GM13977 (cell line): ENCODE results near the gene SEMA3D.

Experiments used
- DNase-seq: peaks from one replicate; pipeline ENCODE4 v3.0.0; 2012; ENCODE audit warnings: low spot score
- CTCF ChIP-seq: IDR thresholded peaks from 2 replicates; pipeline ENCODE4 v1.5.1; 2012; ENCODE audit warnings: mild to moderate bottlenecking, control low read depth; ENCODE audit not compliant: insufficient read depth; ENCODE audit errors: extremely low read depth, missing control alignments
- in situ Hi-C: fragments of 300-500 bp; cut with MboI; formaldehyde crosslinking; loops from one replicate; pipeline ENCODE4 v1.12.0; 2022; ENCODE audit warnings: low sequenced_read_pairs, low pct_unique_long_range_greater_than_20kb, mixed read lengths, inconsistent platforms; ENCODE audit not compliant: unreplicated experiment

SEMA3D gene

GRCh38 chr7:85030893-85031292, 156.0 kb downstream of the SEMA3D start:
- DNase-seq = no peak
- in situ Hi-C loops = loop anchor here (25.0 kb wide), 2 partner anchors 531 to 706 kb away; no protein-coding TSS in a partner anchor
- peak; percentile 33 for TF ChIP-seq CTCF

GRCh38 chr7:85025312-85025756, 161.5 kb downstream of the SEMA3D start:
- DNase-seq = no peak
- no peak for TF ChIP-seq CTCF
- in situ Hi-C loops = loop anchor here (10.0 to 25.0 kb wide), 3 partner anchors 537 to 1051 kb away; no protein-coding TSS in a partner anchor

DNA sequence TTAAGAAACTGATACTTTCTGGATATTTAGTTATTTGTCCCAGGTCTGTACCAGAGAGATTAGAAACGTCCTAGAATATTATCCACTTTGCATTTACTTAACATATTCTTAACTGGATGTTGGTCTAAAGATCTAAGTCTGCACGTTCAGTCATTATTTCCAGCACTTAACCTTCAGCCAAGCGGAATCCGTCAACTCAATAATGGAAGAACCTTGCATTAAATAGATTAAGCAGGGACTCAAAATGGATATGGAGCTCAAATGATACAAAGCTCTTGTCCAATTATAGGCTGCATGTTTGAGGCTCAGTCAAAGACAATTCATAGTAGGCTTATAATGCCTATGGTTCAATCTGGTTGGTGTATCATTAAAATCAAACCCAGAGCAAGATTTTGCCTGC, 162.9 kb downstream of the SEMA3D start:
- no peak for DNase-seq
- in situ Hi-C loops = loop anchor here (10.0 kb wide), 1 partner anchor 1049 kb away; no protein-coding TSS in a partner anchor
- no peak for TF ChIP-seq CTCF

DNA sequence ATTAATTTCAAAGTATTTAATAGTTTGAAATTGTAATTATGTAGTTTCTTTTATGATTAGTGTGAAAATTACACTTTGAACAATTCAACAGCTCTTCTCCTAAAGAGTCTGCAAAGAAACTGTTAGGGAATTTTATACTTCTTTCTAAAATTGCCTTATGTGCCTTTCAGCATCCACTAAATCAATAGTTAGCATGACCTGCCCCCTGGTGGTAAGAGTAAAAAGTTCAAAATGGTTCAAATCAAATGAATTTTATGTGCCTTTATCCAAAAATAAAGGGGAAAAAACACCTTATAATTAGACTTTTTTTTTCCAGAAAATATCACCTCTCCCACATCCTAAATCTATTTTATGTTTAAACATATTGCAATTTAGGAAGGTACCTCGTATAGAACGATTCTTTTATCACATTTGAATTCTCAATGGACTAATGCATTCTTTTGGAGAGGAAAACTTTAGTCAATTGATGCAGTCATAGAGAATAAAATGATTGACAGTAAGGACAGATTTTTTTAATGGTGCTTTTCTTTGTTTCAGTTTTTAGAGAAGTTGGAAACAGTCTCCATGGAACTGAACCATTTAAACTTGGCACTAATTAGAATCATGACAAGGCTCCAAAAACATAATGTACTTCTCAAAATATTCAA, 163.7 kb downstream of the SEMA3D start:
- no peak for DNase-seq

GRCh38 chr7:85022064-85022697, 164.7 kb downstream of the SEMA3D start:
- no peak for DNase-seq
- in situ Hi-C loops = loop anchor here (10.0 kb wide), 1 partner anchor 1047 kb away; no protein-coding TSS in a partner anchor
- TF ChIP-seq CTCF = no peak

More for the DNA sequence above, 163.7 kb downstream of the SEMA3D start:
- in situ Hi-C loops = loop anchor here (10.0 kb wide), 1 partner anchor 1048 kb away; no protein-coding TSS in a partner anchor
- peak; percentile 62 for TF ChIP-seq CTCF

GRCh38 chr7:85021101-85021704, 165.7 kb downstream of the SEMA3D start:
- no peak for TF ChIP-seq CTCF
- DNase-seq = no peak
- in situ Hi-C loops = loop anchor here (10.0 kb wide), 1 partner anchor 1046 kb away; no protein-coding TSS in a partner anchor
